GM19467 (cell line): ENCODE data around the gene RIC1.
"Not testable (repeated sequence)": the region's sequence is repeated elsewhere in the genome, so short reads cannot be mapped to it uniquely, and the experiment has no call there.

Experiments used
- ATAC-seq: cut with Tn5 transposase; IDR thresholded peaks from one replicate; pipeline ENCODE4 v1.9.1; 2021; ENCODE audit warnings: mild to moderate bottlenecking, moderate library complexity; ENCODE audit not compliant: unreplicated experiment

Gene RIC1

DNA sequence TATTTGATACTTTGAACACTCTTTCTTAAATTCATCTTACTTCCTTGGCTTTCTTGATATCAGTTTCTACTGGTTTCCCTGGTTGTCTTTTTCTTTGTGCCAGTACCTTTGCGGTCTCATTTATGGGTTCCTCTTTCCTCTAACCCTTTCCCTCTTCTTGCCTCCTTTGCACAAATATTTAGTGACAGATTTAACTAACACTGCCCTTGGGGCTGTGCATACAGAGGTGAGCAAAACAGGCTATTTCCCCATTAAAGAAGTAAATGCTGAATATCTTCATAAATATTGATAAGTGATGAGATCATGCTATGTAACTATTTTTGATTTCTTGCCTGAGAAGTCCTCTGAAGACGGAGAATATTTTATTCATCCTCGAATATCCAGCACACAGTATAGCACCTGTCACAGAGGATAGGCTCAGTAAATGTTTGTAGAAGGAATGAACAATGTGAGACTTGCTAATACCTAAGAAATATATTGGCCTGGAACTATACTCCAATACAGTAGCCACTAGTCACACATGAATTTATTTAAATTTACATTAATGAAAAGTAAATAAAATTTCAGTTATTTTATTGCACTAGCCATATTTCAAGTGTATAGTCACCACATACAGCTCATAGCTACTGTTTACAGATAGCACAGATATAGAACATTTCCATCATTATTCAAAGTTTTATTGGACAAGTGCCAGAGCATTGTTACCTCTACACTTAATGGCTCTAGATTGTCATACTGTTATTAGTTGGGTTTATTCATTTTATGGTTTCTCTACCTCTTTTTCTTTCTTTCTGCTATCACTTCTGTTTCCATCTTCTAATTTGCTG is 90.4 kb downstream of the RIC1 start:
- ATAC-seq: no peak

DNA sequence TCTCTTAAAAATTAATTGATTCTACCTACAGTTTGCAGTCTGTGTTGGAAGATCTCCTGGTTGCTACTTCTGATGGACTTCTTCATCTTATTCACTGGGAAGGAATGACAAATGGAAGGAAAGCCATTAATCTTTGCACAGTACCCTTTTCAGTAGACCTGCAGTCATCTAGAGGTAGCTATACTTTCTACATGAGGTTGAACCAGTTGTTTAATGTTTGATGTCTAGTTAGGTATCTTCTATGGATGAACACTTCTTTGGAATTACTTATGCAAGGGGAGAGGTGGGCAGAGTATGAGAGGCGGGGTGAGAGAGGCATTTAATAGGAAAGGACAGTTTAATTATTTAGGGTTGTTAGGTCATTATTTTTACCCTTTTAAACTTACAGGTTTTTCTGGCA is 91.2 kb downstream of the RIC1 start:
- ATAC-seq: no peak

- ATAC-seq: no peak
Observed at GRCh38 chr9:5721279-5722087, 92.6 kb downstream of the RIC1 start.

GRCh38 chr9:5722679-5723078 is 93.8 kb downstream of the RIC1 start:
- ATAC-seq: not testable (repeated sequence)

DNA sequence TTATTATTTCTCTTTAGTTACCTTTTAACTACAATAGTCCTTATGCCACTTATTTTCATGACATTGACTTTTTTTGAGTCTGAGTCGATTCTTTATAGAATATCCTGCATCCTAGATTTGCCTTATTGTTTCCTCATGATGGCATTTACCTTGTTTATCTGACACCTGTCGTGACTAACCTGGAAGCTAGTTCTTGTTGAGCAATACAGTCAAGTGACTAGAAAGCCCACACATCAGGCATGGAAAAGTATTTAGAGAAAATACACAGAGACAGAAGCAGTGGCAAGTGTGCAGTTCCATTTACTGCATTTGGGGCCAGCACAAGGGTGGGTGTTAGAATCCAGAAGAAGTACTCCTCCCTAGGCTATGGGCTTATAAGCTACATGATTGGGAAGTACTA is 106.2 kb downstream of the RIC1 start:
- ATAC-seq: no peak

GRCh38 chr9:5736563-5737346 is 107.8 kb downstream of the RIC1 start:
- no peak for ATAC-seq

GRCh38 chr9:5743109-5743508 is 114.2 kb downstream of the RIC1 start:
- ATAC-seq: no peak

DNA sequence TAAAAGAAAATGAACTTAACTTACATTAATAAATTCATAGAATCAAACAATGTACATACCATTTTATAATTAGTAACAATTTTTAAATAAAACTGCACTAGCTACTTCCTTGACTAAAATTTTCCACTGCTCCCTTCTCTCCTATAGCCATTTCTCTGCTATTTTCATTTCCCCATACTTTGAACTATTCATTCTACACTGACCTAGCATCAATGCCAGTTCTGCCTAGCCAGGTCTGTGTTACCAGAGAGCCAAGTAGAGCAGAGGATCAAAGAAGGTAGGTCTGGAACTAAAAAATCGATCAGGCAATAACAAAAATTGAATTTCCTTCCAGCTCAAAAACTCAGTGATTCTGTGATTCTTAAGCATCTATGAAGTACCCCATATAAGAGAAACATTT is 119.5 kb downstream of the RIC1 start:
- ATAC-seq: no peak

DNA sequence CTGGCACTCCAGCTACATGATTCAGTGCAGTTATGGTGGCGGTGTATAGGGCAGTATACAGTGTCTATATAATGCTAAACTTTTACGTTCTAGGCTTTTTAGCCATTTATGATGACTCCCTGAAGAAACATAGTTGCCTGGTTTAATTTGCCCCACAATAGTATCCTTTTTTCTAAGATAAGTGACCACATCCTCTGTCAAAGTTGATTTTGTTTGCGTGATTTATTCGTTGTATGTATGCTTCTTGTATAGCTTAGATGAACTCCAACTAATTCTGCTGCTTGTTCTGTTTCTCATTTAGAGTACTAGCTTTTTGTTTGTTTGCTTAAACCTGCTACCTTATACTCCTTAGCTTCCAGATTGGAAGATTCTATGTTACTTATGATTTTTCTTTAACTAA is 120.4 kb downstream of the RIC1 start:
- no peak for ATAC-seq

- no peak for ATAC-seq
Observed at GRCh38 chr9:5750569-5750968, 121.7 kb downstream of the RIC1 start.

- ATAC-seq: no peak
Observed at GRCh38 chr9:5756633-5757032, 127.7 kb downstream of the RIC1 start.

DNA sequence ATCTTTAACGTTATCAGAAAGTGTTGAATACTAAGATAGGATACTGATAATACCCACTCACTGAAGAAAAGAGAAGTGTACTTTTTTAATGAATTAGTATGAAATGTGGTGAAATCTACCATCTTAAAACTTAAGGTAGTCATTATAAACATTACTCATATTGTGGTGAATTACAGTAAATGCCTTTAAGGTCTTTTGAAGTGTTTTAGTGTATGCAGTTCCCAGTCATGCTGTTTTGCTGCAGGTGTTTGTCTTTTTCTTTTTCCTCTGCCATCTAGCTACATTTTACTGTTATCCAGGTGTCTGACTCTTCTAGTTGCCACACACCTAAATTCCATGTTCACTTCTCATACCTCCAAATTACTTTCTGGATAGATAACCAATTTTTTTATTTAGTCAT is 131.4 kb downstream of the RIC1 start:
- no peak for ATAC-seq

DNA sequence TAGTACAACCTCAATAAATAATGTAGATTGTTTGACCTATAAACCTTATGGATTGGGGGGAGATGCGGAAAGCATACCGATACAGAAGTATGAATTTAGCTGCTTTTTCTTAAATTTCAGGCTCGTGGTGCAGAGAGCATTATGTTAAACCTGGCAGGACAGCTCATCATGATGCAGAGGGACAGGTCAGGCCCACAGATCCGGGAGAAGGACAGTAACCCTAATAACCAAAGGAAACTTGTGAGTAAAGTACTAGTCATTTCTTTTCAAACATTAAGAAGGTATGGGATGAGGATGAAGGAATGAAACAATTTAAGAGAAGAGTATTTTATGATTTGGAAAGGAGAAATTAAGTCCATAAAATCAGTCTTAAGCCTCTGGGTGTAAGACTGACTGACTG is 133.5 kb downstream of the RIC1 start:
- ATAC-seq: no peak

DNA sequence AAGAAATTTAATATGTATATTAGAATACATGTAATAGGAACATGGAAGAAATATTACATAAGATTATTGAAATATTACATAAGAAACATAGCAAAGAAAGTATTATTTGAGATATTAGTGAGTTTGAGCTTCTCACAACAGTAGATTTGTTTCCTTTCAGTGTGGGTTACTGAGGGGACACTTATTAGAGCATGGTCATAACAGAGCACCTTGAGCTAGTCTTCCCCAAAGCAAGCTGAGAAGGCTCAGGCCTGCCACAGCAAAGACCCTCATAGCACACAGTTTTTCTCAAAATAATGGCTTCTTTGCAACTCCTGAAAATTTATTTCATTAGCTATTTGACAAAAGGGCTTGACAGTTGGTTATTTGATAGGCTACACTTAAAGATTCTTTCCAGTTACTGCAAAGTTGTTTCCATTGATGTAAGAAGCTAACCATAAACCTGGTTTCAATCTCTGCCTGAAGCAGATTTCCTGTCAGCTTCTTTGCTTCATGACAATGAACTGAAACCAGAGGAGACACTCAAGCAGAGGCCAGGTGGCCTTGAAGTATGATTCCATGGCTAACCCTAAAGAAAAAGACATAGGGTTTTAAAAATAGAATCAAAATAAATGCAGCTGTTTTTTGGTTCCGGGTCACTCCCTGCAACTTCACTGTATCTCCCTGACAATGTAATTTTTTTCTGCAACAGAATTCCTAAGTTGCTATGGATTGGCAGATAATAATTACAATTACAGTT is 135.4 kb downstream of the RIC1 start:
- ATAC-seq: peak; percentile 85

DNA sequence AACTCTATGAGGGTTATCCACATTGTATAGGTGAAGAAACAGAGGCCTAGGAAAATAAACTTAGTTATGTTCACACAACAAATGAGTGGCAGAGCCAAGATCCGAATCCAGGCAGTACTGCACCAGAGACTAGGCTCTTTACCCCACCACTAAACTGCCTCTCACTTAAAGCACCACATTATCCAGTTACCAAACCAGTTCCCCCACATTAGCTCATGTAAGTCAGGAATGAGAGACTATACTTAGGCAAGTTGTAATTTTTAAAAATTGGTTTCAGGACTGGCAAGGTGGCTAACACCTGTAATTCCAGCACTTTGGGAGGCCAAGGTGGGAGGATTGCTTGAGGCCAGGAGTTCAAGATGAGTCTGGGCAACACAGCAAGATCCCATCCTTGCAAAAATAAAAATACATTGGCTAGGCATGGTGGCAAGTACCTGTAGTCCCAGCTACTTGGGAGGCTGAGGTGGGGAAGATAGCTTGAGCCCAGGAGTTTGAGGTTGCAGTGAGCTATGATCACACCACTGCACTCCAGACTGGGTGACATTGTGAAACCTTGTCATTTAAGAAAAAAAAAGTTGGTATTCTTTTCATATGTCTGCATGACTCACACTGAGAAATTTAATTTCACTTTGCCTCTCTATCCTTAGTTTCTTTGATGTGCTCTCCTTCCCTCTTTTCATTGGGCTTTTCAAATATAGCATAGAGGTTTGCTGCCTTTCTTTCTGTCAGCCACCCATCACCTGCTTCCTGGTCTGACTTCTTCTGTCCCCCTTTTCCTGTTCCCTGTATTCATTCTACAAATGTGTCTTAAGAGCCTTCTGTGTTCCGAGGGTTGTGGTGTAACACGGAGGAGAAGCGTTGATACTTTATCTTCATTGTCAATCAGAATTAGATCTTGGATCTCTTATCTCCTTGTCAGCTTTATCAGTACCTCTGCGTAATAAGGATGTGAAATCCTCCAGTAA is 139.3 kb downstream of the RIC1 start:
- peak; percentile 53 for ATAC-seq

GRCh38 chr9:5773324-5773999 is 144.6 kb downstream of the RIC1 start:
- ATAC-seq: no peak

GRCh38 chr9:5778805-5779204 is 149.9 kb downstream of the RIC1 start:
- ATAC-seq: no peak

DNA sequence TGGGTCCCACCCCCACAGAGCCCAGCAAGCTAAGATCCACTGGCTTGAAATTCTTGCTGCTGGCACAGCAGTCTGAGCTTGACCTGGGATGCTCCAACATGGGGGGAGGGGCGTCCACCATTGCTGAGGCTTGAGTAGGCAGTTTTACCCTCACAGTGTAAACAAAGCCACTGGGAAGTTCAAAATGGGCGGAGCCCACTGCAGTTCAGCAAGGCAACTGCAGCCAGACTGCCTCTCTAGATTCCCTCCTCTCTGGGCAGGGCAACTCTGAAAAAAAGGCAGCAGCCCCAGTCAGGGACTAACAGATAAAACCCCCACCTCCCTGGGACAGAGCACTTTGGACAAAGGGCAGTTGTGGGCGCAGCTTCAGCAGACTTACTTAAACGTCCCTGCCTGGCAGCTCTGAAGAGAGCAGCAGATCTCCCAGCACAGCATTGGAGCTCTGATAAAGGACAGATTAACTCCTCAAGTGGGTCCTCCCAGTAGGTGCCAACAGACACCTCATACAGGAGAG is 150.9 kb downstream of the RIC1 start:
- ATAC-seq: not testable (repeated sequence)

DNA sequence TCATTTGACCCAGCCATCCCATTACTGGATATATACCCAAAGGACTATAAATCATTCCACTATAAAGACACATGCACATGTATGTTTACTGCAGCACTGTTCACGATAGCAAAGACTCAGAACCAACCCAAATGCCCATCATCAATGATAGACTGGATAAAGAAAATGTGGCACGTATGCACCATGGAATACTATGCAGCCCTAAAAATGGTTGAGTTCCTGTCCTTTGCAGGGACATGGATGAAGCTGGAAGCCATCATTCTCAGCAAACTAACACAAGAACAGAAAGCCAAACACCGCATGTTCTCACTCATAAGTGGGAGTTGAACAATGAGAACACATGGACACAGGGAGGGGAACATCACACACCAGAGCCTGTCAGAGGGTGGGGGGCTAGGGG is 154.5 kb downstream of the RIC1 start:
- ATAC-seq: not testable (repeated sequence)
